Measurements from ENCODE around the gene FABP3. TPM values are rescaled to one million over a fixed set of nuclear protein-coding genes. Genes with fewer than 3 reads are reported as not detected.

FABP3 gene
- total and polyA plus RNA-seq, 10 of the 15 experiments (the other 5 are each of a cell fraction or from before 2014, with no cell fraction given) = 0.36 to 1.2 (median 0.67) TPM; not detected in 2

DNA sequence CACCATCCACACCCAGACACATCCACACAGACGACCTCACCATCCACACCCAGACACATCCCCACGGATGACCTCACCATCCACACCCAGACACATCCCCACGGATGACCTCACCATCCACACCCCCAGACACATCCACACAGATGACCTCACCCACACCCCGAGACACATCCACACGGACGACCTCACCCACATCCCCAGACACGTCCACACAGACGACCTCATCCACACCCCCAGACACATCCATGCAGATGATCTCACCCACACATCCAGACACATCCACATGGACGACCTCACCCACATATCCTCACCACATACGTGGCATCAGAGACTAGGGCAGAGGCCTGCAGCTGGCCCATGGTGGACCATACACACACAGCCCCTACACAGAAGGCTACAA lies 14.7 kb upstream of the FABP3 start:
- Histone ChIP-seq H3K27me3 (replicated peaks in 1 of 2; ENCODE audit: control insufficient read depth in 2 of 2, insufficient read depth in 2 of 2, low read length in 1 of 2) (no peaks in the 10 kb centered on the region; a peak in 1 of 4 replicates), H3K9ac (ENCODE audit: control insufficient read depth, insufficient read depth, low read length) (no peak overlapping the region), H3K4me2 (ENCODE audit: control insufficient read depth, insufficient read depth) (no peak overlapping the region), H3K36me3 (ENCODE audit: control insufficient read depth in 2 of 2, insufficient read depth in 2 of 2, low read length in 1 of 2) (no peaks in the 10 kb centered on the region), H2AFZ (ENCODE audit: control insufficient read depth, low read depth, low read length) (no peak overlapping the region), H3K4me1 (ENCODE audit: control insufficient read depth, insufficient read depth, low read length) (no peaks in the 10 kb centered on the region), H3K4me3 (no peak overlapping the region), H3K79me2 (ENCODE audit: control insufficient read depth, insufficient read depth, low read length) (no peaks in the 10 kb centered on the region), H3K27ac (ENCODE audit: control insufficient read depth, insufficient read depth) (no peak overlapping the region), H4K20me1 (ENCODE audit: control insufficient read depth, insufficient read depth) (no peaks in the 10 kb centered on the region), H3K9me3 (replicated peaks; ENCODE audit: control insufficient read depth, insufficient read depth, low read length) (no peaks in the 10 kb centered on the region)
- BruUV-seq (replicated peaks) = no TSS peak
- ChIA-PET SMC1A (ENCODE audit: uncharacterized antibody, unreplicated experiment) (interaction anchor here (11.5 kb wide), 1 partner anchor 32 kb away, joined by 132 read pairs; no protein-coding TSS in a partner anchor), RAD21 (ENCODE audit: unreplicated experiment) (no interaction called here), CTCF (interaction anchor here (0.7 kb wide), 1 partner anchor 95 kb away, joined by 3 read pairs; no protein-coding TSS in a partner anchor), POLR2A (no interaction called here)
- DNase-seq (ENCODE audit: low read depth, low spot score) (no peak), ATAC-seq (no peak), FAIRE-seq (no peak)
- in situ Hi-C loops (cut with MboI) = no loop called here
- WGBS (ENCODE audit: insufficient coverage, insufficient replicate concordance, low lambda C conversion rate, missing lambda C conversion rate) = 36% methylated on average over 10 of the region's 10 CpGs
- TF ChIP-seq EP300 (IDR thresholded peaks at IDR 0.05; ENCODE audit: borderline replicate concordance in 1 of 2, control insufficient read depth in 1 of 2, low read depth in 2 of 2, low read length in 2 of 2) (no peak), BHLHE40 (IDR thresholded peaks at IDR 0.05; ENCODE audit: borderline replicate concordance in 1 of 2, low read depth in 2 of 2, low read length in 1 of 2) (no peak), RAD21 (IDR thresholded peaks at IDR 0.05; ENCODE audit: insufficient read depth, low read depth, low read length) (no peak), ZSCAN29 (IDR thresholded peaks at IDR 0.05) (no peak), NBN (IDR thresholded peaks at IDR 0.05) (no peak), SUZ12 (IDR thresholded peaks at IDR 0.05; ENCODE audit: unreplicated experiment) (no peak)
- TF ChIP-seq, protein P1, sequence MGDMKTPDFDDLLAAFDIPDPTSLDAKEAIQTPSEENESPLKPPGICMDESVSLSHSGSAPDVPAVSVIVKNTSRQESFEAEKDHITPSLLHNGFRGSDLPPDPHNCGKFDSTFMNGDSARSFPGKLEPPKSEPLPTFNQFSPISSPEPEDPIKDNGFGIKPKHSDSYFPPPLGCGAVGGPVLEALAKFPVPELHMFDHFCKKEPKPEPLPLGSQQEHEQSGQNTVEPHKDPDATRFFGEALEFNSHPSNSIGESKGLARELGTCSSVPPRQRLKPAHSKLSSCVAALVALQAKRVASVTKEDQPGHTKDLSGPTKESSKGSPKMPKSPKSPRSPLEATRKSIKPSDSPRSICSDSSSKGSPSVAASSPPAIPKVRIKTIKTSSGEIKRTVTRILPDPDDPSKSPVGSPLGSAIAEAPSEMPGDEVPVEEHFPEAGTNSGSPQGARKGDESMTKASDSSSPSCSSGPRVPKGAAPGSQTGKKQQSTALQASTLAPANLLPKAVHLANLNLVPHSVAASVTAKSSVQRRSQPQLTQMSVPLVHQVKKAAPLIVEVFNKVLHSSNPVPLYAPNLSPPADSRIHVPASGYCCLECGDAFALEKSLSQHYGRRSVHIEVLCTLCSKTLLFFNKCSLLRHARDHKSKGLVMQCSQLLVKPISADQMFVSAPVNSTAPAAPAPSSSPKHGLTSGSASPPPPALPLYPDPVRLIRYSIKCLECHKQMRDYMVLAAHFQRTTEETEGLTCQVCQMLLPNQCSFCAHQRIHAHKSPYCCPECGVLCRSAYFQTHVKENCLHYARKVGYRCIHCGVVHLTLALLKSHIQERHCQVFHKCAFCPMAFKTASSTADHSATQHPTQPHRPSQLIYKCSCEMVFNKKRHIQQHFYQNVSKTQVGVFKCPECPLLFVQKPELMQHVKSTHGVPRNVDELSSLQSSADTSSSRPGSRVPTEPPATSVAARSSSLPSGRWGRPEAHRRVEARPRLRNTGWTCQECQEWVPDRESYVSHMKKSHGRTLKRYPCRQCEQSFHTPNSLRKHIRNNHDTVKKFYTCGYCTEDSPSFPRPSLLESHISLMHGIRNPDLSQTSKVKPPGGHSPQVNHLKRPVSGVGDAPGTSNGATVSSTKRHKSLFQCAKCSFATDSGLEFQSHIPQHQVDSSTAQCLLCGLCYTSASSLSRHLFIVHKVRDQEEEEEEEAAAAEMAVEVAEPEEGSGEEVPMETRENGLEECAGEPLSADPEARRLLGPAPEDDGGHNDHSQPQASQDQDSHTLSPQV (IDR thresholded peaks at IDR 0.05) = no peak
- TF ChIP-seq, protein P2, sequence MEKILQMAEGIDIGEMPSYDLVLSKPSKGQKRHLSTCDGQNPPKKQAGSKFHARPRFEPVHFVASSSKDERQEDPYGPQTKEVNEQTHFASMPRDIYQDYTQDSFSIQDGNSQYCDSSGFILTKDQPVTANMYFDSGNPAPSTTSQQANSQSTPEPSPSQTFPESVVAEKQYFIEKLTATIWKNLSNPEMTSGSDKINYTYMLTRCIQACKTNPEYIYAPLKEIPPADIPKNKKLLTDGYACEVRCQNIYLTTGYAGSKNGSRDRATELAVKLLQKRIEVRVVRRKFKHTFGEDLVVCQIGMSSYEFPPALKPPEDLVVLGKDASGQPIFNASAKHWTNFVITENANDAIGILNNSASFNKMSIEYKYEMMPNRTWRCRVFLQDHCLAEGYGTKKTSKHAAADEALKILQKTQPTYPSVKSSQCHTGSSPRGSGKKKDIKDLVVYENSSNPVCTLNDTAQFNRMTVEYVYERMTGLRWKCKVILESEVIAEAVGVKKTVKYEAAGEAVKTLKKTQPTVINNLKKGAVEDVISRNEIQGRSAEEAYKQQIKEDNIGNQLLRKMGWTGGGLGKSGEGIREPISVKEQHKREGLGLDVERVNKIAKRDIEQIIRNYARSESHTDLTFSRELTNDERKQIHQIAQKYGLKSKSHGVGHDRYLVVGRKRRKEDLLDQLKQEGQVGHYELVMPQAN (conservative IDR thresholded peaks at IDR 0.05) = no peak
- TF ChIP-seq, protein P3, sequence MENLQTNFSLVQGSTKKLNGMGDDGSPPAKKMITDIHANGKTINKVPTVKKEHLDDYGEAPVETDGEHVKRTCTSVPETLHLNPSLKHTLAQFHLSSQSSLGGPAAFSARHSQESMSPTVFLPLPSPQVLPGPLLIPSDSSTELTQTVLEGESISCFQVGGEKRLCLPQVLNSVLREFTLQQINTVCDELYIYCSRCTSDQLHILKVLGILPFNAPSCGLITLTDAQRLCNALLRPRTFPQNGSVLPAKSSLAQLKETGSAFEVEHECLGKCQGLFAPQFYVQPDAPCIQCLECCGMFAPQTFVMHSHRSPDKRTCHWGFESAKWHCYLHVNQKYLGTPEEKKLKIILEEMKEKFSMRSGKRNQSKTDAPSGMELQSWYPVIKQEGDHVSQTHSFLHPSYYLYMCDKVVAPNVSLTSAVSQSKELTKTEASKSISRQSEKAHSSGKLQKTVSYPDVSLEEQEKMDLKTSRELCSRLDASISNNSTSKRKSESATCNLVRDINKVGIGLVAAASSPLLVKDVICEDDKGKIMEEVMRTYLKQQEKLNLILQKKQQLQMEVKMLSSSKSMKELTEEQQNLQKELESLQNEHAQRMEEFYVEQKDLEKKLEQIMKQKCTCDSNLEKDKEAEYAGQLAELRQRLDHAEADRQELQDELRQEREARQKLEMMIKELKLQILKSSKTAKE (IDR thresholded peaks at IDR 0.05; ENCODE audit: low read depth, poor library complexity, severe bottlenecking) = no peak
- intact Hi-C loops (cut with micrococcal nuclease; ENCODE audit: unreplicated experiment) = no loop called here

All from GM12878 (cell line).